IMR-90 (cell line): ENCODE measurements around the gene TPP2. TPM values are rescaled to one million over a fixed set of nuclear protein-coding genes. Genes with fewer than 3 reads are reported as not detected.

Source experiments
- ATAC-seq: fragments of 200-7000 bp; cut with Tn5 transposase; 2 replicates; pipeline ENCODE4 v1.9.1; 2020; ENCODE audit warnings: low read depth, mild to moderate bottlenecking, moderate library complexity
- BruUV-seq: library from RNA; stranded (reverse); fragments of 400-500 nt; replicated peaks from 2 replicates; lab custom pipeline; 2021; lab: Mats Ljungman, UMichigan
- CTCF ChIA-PET: fragments of 300-600 bp; formaldehyde crosslinking; extraction: SDS; loops from one replicate; lab custom pipeline; 2021; ENCODE audit warnings: antibody characterized with exemption; lab: Yijun Ruan, JAX
- POLR2A ChIA-PET: fragments of 300-600 bp; sonication (Branson Sonifier 250); formaldehyde crosslinking; loops from one replicate; lab custom pipeline; 2022; ENCODE audit warnings: antibody characterized with exemption; ENCODE audit not compliant: unreplicated experiment; lab: Charles Lee
- DNase-seq: peaks from one replicate; pipeline ENCODE4 v3.0.0; 2013
- H2AFZ ChIP-seq: replicated peaks from 2 replicates; pipeline ENCODE3; 2013; ENCODE audit warnings: low read length, mild to moderate bottlenecking; ENCODE audit not compliant: poor library complexity
- H2AK5ac ChIP-seq: 2 replicates; pipeline ENCODE4 v1.6.1; 2013; ENCODE audit warnings: low read depth, low read length, inconsistent platforms
- H2AK9ac ChIP-seq: replicated peaks from 2 replicates; pipeline ENCODE3; 2013; ENCODE audit warnings: mild to moderate bottlenecking, low read depth, low read length, moderate library complexity; ENCODE audit not compliant: poor library complexity
- H2BK120ac ChIP-seq: 2 replicates; pipeline ENCODE4 v1.6.1; 2013; ENCODE audit warnings: low read depth, low read length, inconsistent platforms
- H2BK15ac ChIP-seq: 3 replicates; pipeline ENCODE4 v1.6.1; 2013; ENCODE audit warnings: low read depth, low read length, inconsistent platforms
- H2BK20ac ChIP-seq: 2 replicates; pipeline ENCODE4 v1.6.1; 2013; ENCODE audit warnings: low read depth, mild to moderate bottlenecking, inconsistent platforms, low read length, moderate library complexity
- H2BK5ac ChIP-seq: 2 replicates; pipeline ENCODE4 v1.6.1; 2013; ENCODE audit warnings: mild to moderate bottlenecking, low read depth, low read length, inconsistent platforms; ENCODE audit not compliant: poor library complexity, severe bottlenecking
- H3K14ac ChIP-seq: replicated peaks from 2 replicates; pipeline ENCODE4 v1.6.1; 2013; ENCODE audit warnings: low read depth, low read length, inconsistent platforms
- H3K18ac ChIP-seq: 2 replicates; pipeline ENCODE4 v1.6.1; 2013; ENCODE audit warnings: low read depth, low read length, control low read depth
- H3K23ac ChIP-seq: 2 replicates; pipeline ENCODE4 v1.6.1; 2013; ENCODE audit warnings: low read depth, low read length, inconsistent platforms
- H3K27ac ChIP-seq: 2 replicates; pipeline ENCODE4 v1.5.1; 2013; ENCODE audit warnings: mild to moderate bottlenecking, control low read depth, low read length; ENCODE audit not compliant: insufficient read depth
- H3K27me3 ChIP-seq: 2 replicates; pipeline ENCODE4 v1.6.1; 2013; ENCODE audit warnings: low read length; ENCODE audit not compliant: control insufficient read depth, insufficient read depth
- H3K36me3 ChIP-seq: 2 replicates; pipeline ENCODE4 v1.6.1; 2013; ENCODE audit warnings: low read length, mixed read lengths; ENCODE audit not compliant: control insufficient read depth, insufficient read depth
- H3K4ac ChIP-seq: 2 replicates; pipeline ENCODE4 v1.6.1; 2013; ENCODE audit warnings: low read depth, low read length, inconsistent platforms
- H3K4me1 ChIP-seq: 2 replicates; pipeline ENCODE4 v1.6.1; 2013; ENCODE audit warnings: low read length, mixed read lengths; ENCODE audit not compliant: control insufficient read depth, insufficient read depth
- H3K4me2 ChIP-seq: 2 replicates; pipeline ENCODE4 v1.6.1; 2013; ENCODE audit warnings: low read depth, mild to moderate bottlenecking, control low read depth, low read length, moderate library complexity
- H3K4me3 ChIP-seq: 2 replicates; pipeline ENCODE4 v1.5.1; 2013; ENCODE audit warnings: low read depth, mild to moderate bottlenecking, control low read depth, low read length, moderate library complexity; ENCODE audit not compliant: insufficient read depth
- H3K56ac ChIP-seq: 2 replicates; pipeline ENCODE4 v1.6.1; 2013; ENCODE audit warnings: low read length, inconsistent platforms; ENCODE audit not compliant: insufficient read depth; ENCODE audit errors: extremely low read depth
- H3K79me1 ChIP-seq, 2 experiments: 2 replicates each; pipeline ENCODE4 v1.6.1; 2013; ENCODE audit warnings: low read length in 2 of 2, inconsistent platforms in 1 of 2, low read depth in 1 of 2
- H3K9ac ChIP-seq: 2 replicates; pipeline ENCODE4 v1.6.1; 2013; ENCODE audit warnings: low read depth, low read length, control low read depth
- H3K9me1 ChIP-seq: 2 replicates; pipeline ENCODE4 v1.6.1; 2013; ENCODE audit warnings: low read length, inconsistent platforms; ENCODE audit not compliant: insufficient read depth
- H3K9me3 ChIP-seq: 2 replicates; pipeline ENCODE4 v1.6.1; 2013; ENCODE audit warnings: low read length; ENCODE audit not compliant: control insufficient read depth, insufficient read depth
- H4K20me1 ChIP-seq: 2 replicates; pipeline ENCODE4 v1.6.1; 2013; ENCODE audit warnings: low read length, inconsistent platforms; ENCODE audit not compliant: insufficient read depth
- H4K5ac ChIP-seq: 2 replicates; pipeline ENCODE4 v1.6.1; 2013; ENCODE audit warnings: mild to moderate bottlenecking, low read depth, low read length, control low read depth
- H4K8ac ChIP-seq, 2 experiments: 2 replicates each; pipeline ENCODE4 v1.6.1; 2013; ENCODE audit warnings: low read depth in 2 of 2, low read length in 2 of 2, control low read depth in 1 of 2, inconsistent platforms in 1 of 2
- H4K91ac ChIP-seq: 2 replicates; pipeline ENCODE4 v1.6.1; 2013; ENCODE audit warnings: low read depth, low read length, inconsistent platforms; ENCODE audit not compliant: insufficient read depth
- BHLHE40 ChIP-seq: fragments of 150-350 bp; IDR thresholded peaks from 2 replicates; pipeline ENCODE4 v1.6.1; 2016; ENCODE audit warnings: mild to moderate bottlenecking, low read depth, low read length
- CEBPB ChIP-seq: IDR thresholded peaks from 2 replicates; pipeline ENCODE4 v1.6.1; 2012; ENCODE audit warnings: low read depth, low read length, improper control_type of control experiment
- CHD1 ChIP-seq: IDR thresholded peaks from 2 replicates; pipeline ENCODE4 v1.6.1; 2012; ENCODE audit warnings: low read depth, low read length, improper control_type of control experiment
- FOS ChIP-seq: fragments of 150-350 bp; IDR thresholded peaks from 2 replicates; pipeline ENCODE4 v1.6.1; 2016; ENCODE audit warnings: low read depth, low read length
- MAFK ChIP-seq: IDR thresholded peaks from 2 replicates; pipeline ENCODE4 v1.6.1; 2012; ENCODE audit warnings: low read depth, low read length, improper control_type of control experiment
- MAZ ChIP-seq: IDR thresholded peaks from 2 replicates; pipeline ENCODE4 v1.6.1; 2012; ENCODE audit warnings: low read depth, mild to moderate bottlenecking, low read length, improper control_type of control experiment, moderate library complexity, borderline replicate concordance
- MXI1 ChIP-seq: IDR thresholded peaks from 2 replicates; pipeline ENCODE4 v1.6.1; 2012; ENCODE audit warnings: low read depth, mild to moderate bottlenecking, low read length, moderate library complexity, borderline replicate concordance
- NFE2L2 ChIP-seq: fragments of 150-350 bp; IDR thresholded peaks from 2 replicates; pipeline ENCODE4 v1.6.1; 2016; ENCODE audit warnings: low read depth, mild to moderate bottlenecking, low read length
- RAD21 ChIP-seq: IDR thresholded peaks from 2 replicates; pipeline ENCODE4 v1.6.1; 2012; ENCODE audit warnings: low read length, improper control_type of control experiment
- RCOR1 ChIP-seq: IDR thresholded peaks from 2 replicates; pipeline ENCODE4 v1.6.1; 2012; ENCODE audit warnings: mild to moderate bottlenecking, low read length, improper control_type of control experiment; ENCODE audit not compliant: insufficient replicate concordance
- RFX5 ChIP-seq: IDR thresholded peaks from 2 replicates; pipeline ENCODE4 v1.8.0; 2012; ENCODE audit warnings: low read depth, mild to moderate bottlenecking, low read length, moderate library complexity
- SMC3 ChIP-seq: fragments of 150-350 bp; IDR thresholded peaks from 2 replicates; pipeline ENCODE4 v1.6.1; 2016; ENCODE audit warnings: low read depth, mild to moderate bottlenecking, antibody characterized with exemption, low read length, moderate library complexity
- WGBS, 2 experiments: methylation state at CpG; one replicate each; pipeline versions ENCODE4 v1.1.5 to v1.1.7; 2013; ENCODE audit warnings: missing lambda C conversion rate in 2 of 2; ENCODE audit not compliant: insufficient read length in 1 of 2; ENCODE audit errors: extremely low coverage in 2 of 2; 5-methylcytosine and 5-hydroxymethylcytosine counted together
- dilution Hi-C: fragments of 300-500 bp; cut with HindIII; formaldehyde crosslinking; loops from one replicate; pipeline ENCODE4 v1.14.3; 2018; ENCODE audit warnings: low sequenced_read_pairs; ENCODE audit not compliant: unreplicated experiment
- in situ Hi-C: fragments of 300-500 bp; cut with MboI; formaldehyde crosslinking; loops from 3 replicates; pipeline ENCODE4 v1.14.3; 2019; ENCODE audit warnings: low sequenced_read_pairs, inconsistent platforms, mixed read lengths
- intact Hi-C: fragments of 100-400 bp; cut with micrococcal nuclease; formaldehyde crosslinking; loops from 2 replicates; pipeline ENCODE4 v1.10.0; 2022
- polyA plus RNA-seq, 3 experiments: library from polyadenylated mRNA; depleted of rRNA; stranded (reverse); fragments of >200 nt; gene quantifications; 2 replicates each; pipeline ENCODE4 v1.2.3, GENCODE V29; 2012; ENCODE audit warnings: low replicate concordance in 1 of 3
- total RNA-seq: library from RNA; depleted of rRNA; stranded (reverse); fragments of >200 nt; gene quantifications from 2 replicates; pipeline ENCODE4 v1.2.3, GENCODE V29; 2012
- TF ChIP-seq, protein P1 (sequence below): conservative IDR thresholded peaks from 2 replicates; pipeline ENCODE4 v1.5.1; 2012; ENCODE audit warnings: mild to moderate bottlenecking, low read depth, low read length, improper control_type of control experiment
- TF ChIP-seq, protein P2 (sequence below): fragments of 150-350 bp; IDR thresholded peaks from 2 replicates; pipeline ENCODE4 v1.6.1; 2017; ENCODE audit warnings: mild to moderate bottlenecking, antibody characterized with exemption, low read length, low read depth
- TF ChIP-seq, protein P3 (sequence below): fragments of 150-350 bp; IDR thresholded peaks from 2 replicates; pipeline ENCODE4 v1.6.1; 2016; ENCODE audit warnings: low read depth, mild to moderate bottlenecking, low read length, moderate library complexity, borderline replicate concordance

TPP2 gene
- total and polyA plus RNA-seq, 2 of the 4 experiments (the other 2 are of a cell fraction): 27.6 to 52.9 TPM

DNA sequence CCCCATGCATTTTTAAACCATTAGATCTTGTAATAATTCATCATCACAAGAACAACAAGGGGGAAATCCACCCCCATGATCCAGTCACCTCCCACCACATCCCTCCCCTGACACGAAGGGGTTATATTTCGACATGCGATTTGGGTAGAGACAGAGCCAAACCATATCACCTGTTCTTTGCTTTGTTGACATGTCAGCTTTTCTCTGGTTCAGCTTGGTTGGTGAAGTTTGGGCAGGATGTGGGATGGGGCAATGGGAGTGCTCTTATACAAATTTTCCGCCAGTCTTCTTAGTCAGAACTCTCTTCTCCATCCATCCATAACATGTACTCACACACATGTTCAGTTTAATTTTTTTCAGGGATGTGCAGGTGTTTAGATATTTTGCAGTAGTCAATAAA lies 12.9 kb downstream of the TPP2 start:
- intact Hi-C loops: loop anchor here (5.0 kb wide), 1 partner anchor 33 kb away; no protein-coding TSS in a partner anchor
- in situ Hi-C loops: no loop called here
- Histone ChIP-seq H4K5ac (no peak overlapping the region), H2AK9ac (no peak overlapping the region), H3K79me1 (peaks cover 33 to 50% of the 10 kb centered on the region in 2 experiments), H3K4ac (no peak overlapping the region), H3K4me3 (no peak overlapping the region), H2BK5ac (no peak overlapping the region), H2AFZ (no peak overlapping the region), H3K23ac (no peak overlapping the region), H3K9me1 (peaks cover 5% of the 10 kb centered on the region; the same call in 1 of the 2 replicates), H4K8ac (no peak overlapping the region), H3K9ac (no peak overlapping the region), H2BK120ac (no peak overlapping the region), H3K4me2 (no peak overlapping the region), H3K27ac (no peak overlapping the region), H3K27me3 (no peaks in the 10 kb centered on the region), H3K56ac (no peak overlapping the region), H2BK15ac (no peak overlapping the region), H2AK5ac (no peak overlapping the region), H4K91ac (no peak overlapping the region), H3K14ac (no peak overlapping the region), H3K4me1 (peaks cover 1% of the 10 kb centered on the region; the same call in 1 of the 2 replicates), H3K36me3 (peaks cover 33% of the 10 kb centered on the region), H2BK20ac (no peak overlapping the region), H3K9me3 (no peaks in the 10 kb centered on the region), H4K20me1 (peaks cover 5% of the 10 kb centered on the region; the same call in 1 of the 2 replicates), H3K18ac (no peak overlapping the region)
- ChIA-PET CTCF (no interaction called here), POLR2A (no interaction called here)
- WGBS, 2 experiments: no CpG with 5 or more reads among the region's 4 CpGs
- no peak for TF ChIP-seq RAD21
- TF ChIP-seq CEBPB: no peak
- TF ChIP-seq MXI1: no peak
- TF ChIP-seq NFE2L2: no peak
- no peak for TF ChIP-seq MAZ
- TF ChIP-seq, protein P1, sequence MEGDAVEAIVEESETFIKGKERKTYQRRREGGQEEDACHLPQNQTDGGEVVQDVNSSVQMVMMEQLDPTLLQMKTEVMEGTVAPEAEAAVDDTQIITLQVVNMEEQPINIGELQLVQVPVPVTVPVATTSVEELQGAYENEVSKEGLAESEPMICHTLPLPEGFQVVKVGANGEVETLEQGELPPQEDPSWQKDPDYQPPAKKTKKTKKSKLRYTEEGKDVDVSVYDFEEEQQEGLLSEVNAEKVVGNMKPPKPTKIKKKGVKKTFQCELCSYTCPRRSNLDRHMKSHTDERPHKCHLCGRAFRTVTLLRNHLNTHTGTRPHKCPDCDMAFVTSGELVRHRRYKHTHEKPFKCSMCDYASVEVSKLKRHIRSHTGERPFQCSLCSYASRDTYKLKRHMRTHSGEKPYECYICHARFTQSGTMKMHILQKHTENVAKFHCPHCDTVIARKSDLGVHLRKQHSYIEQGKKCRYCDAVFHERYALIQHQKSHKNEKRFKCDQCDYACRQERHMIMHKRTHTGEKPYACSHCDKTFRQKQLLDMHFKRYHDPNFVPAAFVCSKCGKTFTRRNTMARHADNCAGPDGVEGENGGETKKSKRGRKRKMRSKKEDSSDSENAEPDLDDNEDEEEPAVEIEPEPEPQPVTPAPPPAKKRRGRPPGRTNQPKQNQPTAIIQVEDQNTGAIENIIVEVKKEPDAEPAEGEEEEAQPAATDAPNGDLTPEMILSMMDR: no peak
- no peak for TF ChIP-seq FOS
- no peak for TF ChIP-seq SMC3
- TF ChIP-seq, protein P2, sequence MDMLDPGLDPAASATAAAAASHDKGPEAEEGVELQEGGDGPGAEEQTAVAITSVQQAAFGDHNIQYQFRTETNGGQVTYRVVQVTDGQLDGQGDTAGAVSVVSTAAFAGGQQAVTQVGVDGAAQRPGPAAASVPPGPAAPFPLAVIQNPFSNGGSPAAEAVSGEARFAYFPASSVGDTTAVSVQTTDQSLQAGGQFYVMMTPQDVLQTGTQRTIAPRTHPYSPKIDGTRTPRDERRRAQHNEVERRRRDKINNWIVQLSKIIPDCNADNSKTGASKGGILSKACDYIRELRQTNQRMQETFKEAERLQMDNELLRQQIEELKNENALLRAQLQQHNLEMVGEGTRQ: no peak
- no peak for TF ChIP-seq BHLHE40
- TF ChIP-seq, protein P3, sequence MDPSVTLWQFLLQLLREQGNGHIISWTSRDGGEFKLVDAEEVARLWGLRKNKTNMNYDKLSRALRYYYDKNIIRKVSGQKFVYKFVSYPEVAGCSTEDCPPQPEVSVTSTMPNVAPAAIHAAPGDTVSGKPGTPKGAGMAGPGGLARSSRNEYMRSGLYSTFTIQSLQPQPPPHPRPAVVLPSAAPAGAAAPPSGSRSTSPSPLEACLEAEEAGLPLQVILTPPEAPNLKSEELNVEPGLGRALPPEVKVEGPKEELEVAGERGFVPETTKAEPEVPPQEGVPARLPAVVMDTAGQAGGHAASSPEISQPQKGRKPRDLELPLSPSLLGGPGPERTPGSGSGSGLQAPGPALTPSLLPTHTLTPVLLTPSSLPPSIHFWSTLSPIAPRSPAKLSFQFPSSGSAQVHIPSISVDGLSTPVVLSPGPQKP: no peak
- TF ChIP-seq RFX5: no peak
- TF ChIP-seq CHD1: no peak
- TF ChIP-seq RCOR1: no peak
- no peak for TF ChIP-seq MAFK
- dilution Hi-C loops: no loop called here
- no TSS peak for BruUV-seq
- DNase-seq (no peak), ATAC-seq (no peak)
